Muscle of leg (tissue), 11 donors: Measurements from ENCODE around the gene ENPP3. TPM values are rescaled to one million over a fixed set of nuclear protein-coding genes. Genes with fewer than 3 reads are reported as not detected.

Source experiments
- DNase-seq: peaks from one replicate; pipeline ENCODE4 v3.0.0; 2013
- H3K27ac ChIP-seq: one replicate; pipeline ENCODE4 v1.5.1; 2013; ENCODE audit warnings: mild to moderate bottlenecking, low read length, control low read depth
- H3K27me3 ChIP-seq: one replicate; pipeline ENCODE4 v1.6.1; 2013; ENCODE audit warnings: low read length; ENCODE audit not compliant: control insufficient read depth, insufficient read depth
- H3K36me3 ChIP-seq: one replicate; pipeline ENCODE4 v1.6.1; 2013; ENCODE audit warnings: low read length; ENCODE audit not compliant: control insufficient read depth, insufficient read depth
- H3K4me1 ChIP-seq: one replicate; pipeline ENCODE4 v1.6.1; 2013; ENCODE audit warnings: low read length; ENCODE audit not compliant: control insufficient read depth, insufficient read depth
- H3K4me3 ChIP-seq: one replicate; pipeline ENCODE4 v1.5.1; 2013; ENCODE audit warnings: low read length, control low read depth
- H3K9me3 ChIP-seq: replicated peaks from 2 replicates; pipeline ENCODE4 v1.6.1; 2013; ENCODE audit warnings: low read depth, low read length; ENCODE audit not compliant: control insufficient read depth
- WGBS: methylation state at CpG from one replicate; pipeline ENCODE4 v1.1.5; 2013; ENCODE audit warnings: missing lambda C conversion rate; ENCODE audit not compliant: insufficient coverage; 5-methylcytosine and 5-hydroxymethylcytosine counted together
- polyA plus RNA-seq, 8 donors: library from polyadenylated mRNA; unstranded; fragments of 120-200 nt; gene quantifications; one replicate each; pipeline versions ENCODE4 v1.2.1 to v1.2.3, GENCODE V29; 2013; ENCODE audit warnings: inconsistent platforms in 1 of 8, low replicate concordance in 1 of 8; ENCODE audit not compliant: insufficient read length in 8 of 8, insufficient read depth in 1 of 8
- total RNA-seq: library from RNA; stranded (reverse); fragments of 120-200 nt; gene quantifications from one replicate; pipeline ENCODE4 v1.2.4, GENCODE V29; 2013

ENPP3 gene
- total and polyA plus RNA-seq, 9 donors, result 0.16 to 2.9 (median 0.34) TPM

GRCh38 chr6:131730264-131730663 is 93.2 kb downstream of the ENPP3 start:
- Histone ChIP-seq H3K27ac (no peak overlapping the region), H3K9me3 (no peaks in the 10 kb centered on the region), H3K4me1 (peaks cover 4% of the 10 kb centered on the region), H3K36me3 (no peaks in the 10 kb centered on the region), H3K4me3 (no peak overlapping the region), H3K27me3 (no peaks in the 10 kb centered on the region)
- WGBS, result 100% methylated on average over 2 of the region's 5 CpGs
- no peak for DNase-seq

- Histone ChIP-seq H3K27ac (no peak overlapping the region), H3K27me3 (no peaks in the 10 kb centered on the region), H3K4me1 (peaks cover 4% of the 10 kb centered on the region), H3K4me3 (no peak overlapping the region), H3K9me3 (no peaks in the 10 kb centered on the region), H3K36me3 (no peaks in the 10 kb centered on the region)
- no peak for DNase-seq
Observed at GRCh38 chr6:131731224-131731623, 94.1 kb downstream of the ENPP3 start.

- no peaks in the 10 kb centered on the region for H3K27me3 ChIP-seq
- H3K27ac ChIP-seq, result no peak overlapping the region
- no peaks in the 10 kb centered on the region for H3K36me3 ChIP-seq
- no peak overlapping the region for H3K4me3 ChIP-seq
- H3K4me1 ChIP-seq, result peaks cover 4% of the 10 kb centered on the region
- peak; percentile 30 for DNase-seq
- H3K9me3 ChIP-seq, result no peaks in the 10 kb centered on the region
- 60% methylated on average over 2 of the region's 9 CpGs for WGBS
Observed at GRCh38 chr6:131733376-131734016, 96.4 kb downstream of the ENPP3 start.

- Histone ChIP-seq H3K27ac (no peak overlapping the region), H3K27me3 (no peaks in the 10 kb centered on the region), H3K9me3 (no peaks in the 10 kb centered on the region), H3K4me1 (peaks cover 4% of the 10 kb centered on the region), H3K4me3 (no peak overlapping the region), H3K36me3 (no peaks in the 10 kb centered on the region)
- DNase-seq, result no peak
- 66% methylated on average over 5 of the region's 9 CpGs for WGBS
Observed at GRCh38 chr6:131736003-131736596, 99.0 kb downstream of the ENPP3 start.

- Histone ChIP-seq H3K36me3 (no peaks in the 10 kb centered on the region), H3K4me3 (no peak overlapping the region), H3K4me1 (peaks cover 4% of the 10 kb centered on the region), H3K27ac (no peak overlapping the region), H3K27me3 (no peaks in the 10 kb centered on the region), H3K9me3 (no peaks in the 10 kb centered on the region)
- 73% methylated on average over 1 of the region's 1 CpG for WGBS
- no peak for DNase-seq
Observed at GRCh38 chr6:131736811-131737210, 99.7 kb downstream of the ENPP3 start.

- 100% methylated on average over 2 of the region's 5 CpGs for WGBS
- no peak for DNase-seq
- H3K27me3 ChIP-seq, result no peaks in the 10 kb centered on the region
- no peak overlapping the region for H3K4me3 ChIP-seq
- no peaks in the 10 kb centered on the region for H3K9me3 ChIP-seq
- H3K27ac ChIP-seq, result no peak overlapping the region
- no peaks in the 10 kb centered on the region for H3K4me1 ChIP-seq
- no peaks in the 10 kb centered on the region for H3K36me3 ChIP-seq
Observed at GRCh38 chr6:131739136-131739535, 102.0 kb downstream of the ENPP3 start.

- Histone ChIP-seq H3K4me3 (no peak overlapping the region), H3K36me3 (no peaks in the 10 kb centered on the region), H3K27ac (no peak overlapping the region), H3K4me1 (no peaks in the 10 kb centered on the region), H3K9me3 (no peaks in the 10 kb centered on the region), H3K27me3 (no peaks in the 10 kb centered on the region)
- DNase-seq, result no peak
- no CpG with 5 or more reads among the region's 4 CpGs for WGBS
Observed at GRCh38 chr6:131740161-131740560, 103.1 kb downstream of the ENPP3 start.

- Histone ChIP-seq H3K4me3 (no peak overlapping the region), H3K36me3 (no peaks in the 10 kb centered on the region), H3K9me3 (no peaks in the 10 kb centered on the region), H3K27ac (no peak overlapping the region), H3K27me3 (no peaks in the 10 kb centered on the region), H3K4me1 (no peaks in the 10 kb centered on the region)
- WGBS, result no CpG with 5 or more reads among the region's 3 CpGs
- DNase-seq, result no peak
Observed at GRCh38 chr6:131741688-131742393, 104.7 kb downstream of the ENPP3 start.

- no peaks in the 10 kb centered on the region for H3K9me3 ChIP-seq
- WGBS, result 77% methylated on average over 3 of the region's 6 CpGs
- no peak overlapping the region for H3K4me3 ChIP-seq
- no peaks in the 10 kb centered on the region for H3K27me3 ChIP-seq
- H3K27ac ChIP-seq, result no peak overlapping the region
- DNase-seq, result no peak
- no peaks in the 10 kb centered on the region for H3K36me3 ChIP-seq
- H3K4me1 ChIP-seq, result no peaks in the 10 kb centered on the region
Observed at GRCh38 chr6:131744432-131745287, 107.6 kb downstream of the ENPP3 start.

GRCh38 chr6:131745476-131745875 is 108.4 kb downstream of the ENPP3 start:
- H3K4me1 ChIP-seq, result no peaks in the 10 kb centered on the region
- no CpG with 5 or more reads among the region's 5 CpGs for WGBS
- no peak for DNase-seq
- no peaks in the 10 kb centered on the region for H3K9me3 ChIP-seq
- no peak overlapping the region for H3K4me3 ChIP-seq
- H3K27me3 ChIP-seq, result no peaks in the 10 kb centered on the region
- H3K36me3 ChIP-seq, result no peaks in the 10 kb centered on the region
- H3K27ac ChIP-seq, result no peak overlapping the region
